ENCODE measurements around the gene TAPT1. TPM values are rescaled to one million over a fixed set of nuclear protein-coding genes. Genes with fewer than 3 reads are reported as not detected.

The TAPT1 gene
- total and polyA plus RNA-seq, 4 donors = 7.0 to 56.8 (median 35.7) TPM

- no peaks in the 10 kb centered on the region for H3K4me1 ChIP-seq (ENCODE audit: control insufficient read depth in 1 of 2, insufficient read depth in 2 of 2, low read length in 2 of 2)
- H3K9me3 ChIP-seq (ENCODE audit: control insufficient read depth, low read length) = peaks cover 2% of the 10 kb centered on the region
- WGBS, 2 donors = 95 to 99% methylated on average over 1 of the region's 1 CpG
- no peaks in the 10 kb centered on the region for H3K36me3 ChIP-seq (ENCODE audit: control insufficient read depth in 1 of 2, insufficient read depth in 2 of 2, low read length in 1 of 2)
- no peak for ATAC-seq (ENCODE audit: low FRiP score)
- no peaks in the 10 kb centered on the region for H3K27me3 ChIP-seq (ENCODE audit: control insufficient read depth in 1 of 2, insufficient read depth in 2 of 2, low read length in 1 of 2)
- intact Hi-C loops (cut with DNase I) = no loop called here
- H3K27ac ChIP-seq (ENCODE audit: low read depth in 1 of 2, low read length in 2 of 2) = no peak overlapping the region
- no peak overlapping the region for H3K4me3 ChIP-seq (ENCODE audit: low read length in 2 of 2)
- DNase-seq = no peak
Measured at GRCh38 chr4:16133406-16133805, 92.9 kb downstream of the TAPT1 start.

- ATAC-seq (ENCODE audit: low FRiP score) (no peak), DNase-seq (no peak)
- Histone ChIP-seq H3K27ac (ENCODE audit: low read depth in 1 of 2, low read length in 2 of 2) (no peak overlapping the region), H3K4me3 (ENCODE audit: low read length in 2 of 2) (no peak overlapping the region), H3K27me3 (ENCODE audit: control insufficient read depth in 1 of 2, insufficient read depth in 2 of 2, low read length in 1 of 2) (no peaks in the 10 kb centered on the region), H3K36me3 (ENCODE audit: control insufficient read depth in 1 of 2, insufficient read depth in 2 of 2, low read length in 1 of 2) (no peaks in the 10 kb centered on the region), H3K9me3 (ENCODE audit: control insufficient read depth, low read length) (peaks cover 2% of the 10 kb centered on the region), H3K4me1 (ENCODE audit: control insufficient read depth in 1 of 2, insufficient read depth in 2 of 2, low read length in 2 of 2) (no peaks in the 10 kb centered on the region)
- intact Hi-C loops (cut with DNase I) = no loop called here
- WGBS, 2 donors = 99 to 100% methylated on average over 1 of the region's 1 CpG
Measured at GRCh38 chr4:16131293-16131692, 95.0 kb downstream of the TAPT1 start.

GRCh38 chr4:16129336-16129735 is 96.9 kb downstream of the TAPT1 start:
- Histone ChIP-seq H3K36me3 (ENCODE audit: control insufficient read depth in 1 of 2, insufficient read depth in 2 of 2, low read length in 1 of 2) (no peaks in the 10 kb centered on the region), H3K4me1 (ENCODE audit: control insufficient read depth in 1 of 2, insufficient read depth in 2 of 2, low read length in 2 of 2) (no peaks in the 10 kb centered on the region), H3K4me3 (ENCODE audit: low read length in 2 of 2) (no peak overlapping the region), H3K9me3 (ENCODE audit: control insufficient read depth, low read length) (no peaks in the 10 kb centered on the region), H3K27me3 (ENCODE audit: control insufficient read depth in 1 of 2, insufficient read depth in 2 of 2, low read length in 1 of 2) (no peaks in the 10 kb centered on the region), H3K27ac (ENCODE audit: low read depth in 1 of 2, low read length in 2 of 2) (no peak overlapping the region)
- 69 to 73% methylated on average over 1 of the region's 1 CpG for WGBS, 2 donors
- ATAC-seq (ENCODE audit: low FRiP score) (no peak), DNase-seq (no peak)
- intact Hi-C loops (cut with DNase I) = no loop called here

GRCh38 chr4:16126714-16127113 is 99.6 kb downstream of the TAPT1 start:
- Histone ChIP-seq H3K4me1 (ENCODE audit: control insufficient read depth in 1 of 2, insufficient read depth in 2 of 2, low read length in 2 of 2) (peaks cover 0 to 9% of the 10 kb centered on the region in 2 donors), H3K4me3 (ENCODE audit: low read length in 2 of 2) (no peak overlapping the region), H3K27me3 (ENCODE audit: control insufficient read depth in 1 of 2, insufficient read depth in 2 of 2, low read length in 1 of 2) (no peaks in the 10 kb centered on the region), H3K36me3 (ENCODE audit: control insufficient read depth in 1 of 2, insufficient read depth in 2 of 2, low read length in 1 of 2) (no peaks in the 10 kb centered on the region), H3K9me3 (ENCODE audit: control insufficient read depth, low read length) (no peaks in the 10 kb centered on the region), H3K27ac (ENCODE audit: low read depth in 1 of 2, low read length in 2 of 2) (no peak overlapping the region)
- intact Hi-C loops (cut with DNase I) = no loop called here
- DNase-seq = no peak
- no peak for ATAC-seq (ENCODE audit: low FRiP score)
- WGBS, 2 donors = 95 to 96% methylated on average over 1 of the region's 1 CpG

GRCh38 chr4:16125571-16126445 is 100.5 kb downstream of the TAPT1 start:
- 57 to 62% methylated on average over 8 of the region's 8 CpGs for WGBS, 2 donors
- H3K36me3 ChIP-seq (ENCODE audit: control insufficient read depth in 1 of 2, insufficient read depth in 2 of 2, low read length in 1 of 2) = no peaks in the 10 kb centered on the region
- H3K4me3 ChIP-seq (ENCODE audit: low read length in 2 of 2) = no peak overlapping the region
- H3K27ac ChIP-seq (ENCODE audit: low read depth in 1 of 2, low read length in 2 of 2) = no peak overlapping the region
- DNase-seq (no peak), ATAC-seq (ENCODE audit: low FRiP score) (no peak)
- no peaks in the 10 kb centered on the region for H3K9me3 ChIP-seq (ENCODE audit: control insufficient read depth, low read length)
- H3K27me3 ChIP-seq (ENCODE audit: control insufficient read depth in 1 of 2, insufficient read depth in 2 of 2, low read length in 1 of 2) = no peaks in the 10 kb centered on the region
- H3K4me1 ChIP-seq (ENCODE audit: control insufficient read depth in 1 of 2, insufficient read depth in 2 of 2, low read length in 2 of 2) = peaks cover 0 to 10% of the 10 kb centered on the region in 2 donors
- intact Hi-C loops (cut with DNase I) = no loop called here

GRCh38 chr4:16124232-16124631 is 102.0 kb downstream of the TAPT1 start:
- H3K27ac ChIP-seq (ENCODE audit: low read depth in 1 of 2, low read length in 2 of 2) = no peak overlapping the region
- intact Hi-C loops (cut with DNase I) = loop anchor here in 1 of 2 donors (5.0 kb wide), 1 partner anchor 42 kb away; the partner anchor contains the start of gene PROM1
- ATAC-seq (ENCODE audit: low FRiP score) (no peak), DNase-seq (no peak)
- 84 to 92% methylated on average over 4 of the region's 4 CpGs for WGBS, 2 donors
- H3K27me3 ChIP-seq (ENCODE audit: control insufficient read depth in 1 of 2, insufficient read depth in 2 of 2, low read length in 1 of 2) = no peaks in the 10 kb centered on the region
- H3K4me3 ChIP-seq (ENCODE audit: low read length in 2 of 2) = no peak overlapping the region
- no peaks in the 10 kb centered on the region for H3K36me3 ChIP-seq (ENCODE audit: control insufficient read depth in 1 of 2, insufficient read depth in 2 of 2, low read length in 1 of 2)
- H3K9me3 ChIP-seq (ENCODE audit: control insufficient read depth, low read length) = no peaks in the 10 kb centered on the region
- H3K4me1 ChIP-seq (ENCODE audit: control insufficient read depth in 1 of 2, insufficient read depth in 2 of 2, low read length in 2 of 2) = peaks cover 0 to 10% of the 10 kb centered on the region in 2 donors

- peaks cover 0 to 10% of the 10 kb centered on the region in 2 donors for H3K4me1 ChIP-seq (ENCODE audit: control insufficient read depth in 1 of 2, insufficient read depth in 2 of 2, low read length in 2 of 2)
- WGBS, 2 donors = 85 to 86% methylated on average over 7 of the region's 7 CpGs
- intact Hi-C loops (cut with DNase I) = loop anchor here in 1 of 2 donors (5.0 kb wide), 1 partner anchor 41 kb away; the partner anchor contains the start of gene PROM1
- H3K36me3 ChIP-seq (ENCODE audit: control insufficient read depth in 1 of 2, insufficient read depth in 2 of 2, low read length in 1 of 2) = no peaks in the 10 kb centered on the region
- H3K4me3 ChIP-seq (ENCODE audit: low read length in 2 of 2) = no peak overlapping the region
- H3K9me3 ChIP-seq (ENCODE audit: control insufficient read depth, low read length) = no peaks in the 10 kb centered on the region
- no peaks in the 10 kb centered on the region for H3K27me3 ChIP-seq (ENCODE audit: control insufficient read depth in 1 of 2, insufficient read depth in 2 of 2, low read length in 1 of 2)
- H3K27ac ChIP-seq (ENCODE audit: low read depth in 1 of 2, low read length in 2 of 2) = no peak overlapping the region
- DNase-seq (no peak), ATAC-seq (ENCODE audit: low FRiP score) (no peak)
Measured at GRCh38 chr4:16123356-16124084, 102.8 kb downstream of the TAPT1 start.

- Histone ChIP-seq H3K27me3 (ENCODE audit: control insufficient read depth in 1 of 2, insufficient read depth in 2 of 2, low read length in 1 of 2) (no peaks in the 10 kb centered on the region), H3K4me3 (ENCODE audit: low read length in 2 of 2) (no peak overlapping the region), H3K27ac (ENCODE audit: low read depth in 1 of 2, low read length in 2 of 2) (no peak overlapping the region), H3K36me3 (ENCODE audit: control insufficient read depth in 1 of 2, insufficient read depth in 2 of 2, low read length in 1 of 2) (no peaks in the 10 kb centered on the region), H3K4me1 (ENCODE audit: control insufficient read depth in 1 of 2, insufficient read depth in 2 of 2, low read length in 2 of 2) (peaks cover 0 to 10% of the 10 kb centered on the region in 2 donors), H3K9me3 (ENCODE audit: control insufficient read depth, low read length) (no peaks in the 10 kb centered on the region)
- ATAC-seq (ENCODE audit: low FRiP score) (no peak), DNase-seq (no peak)
- 89 to 93% methylated on average over 5 of the region's 5 CpGs for WGBS, 2 donors
- intact Hi-C loops (cut with DNase I) = loop anchor here in 1 of 2 donors (5.0 kb wide), 1 partner anchor 40 kb away; the partner anchor contains the start of gene PROM1
Measured at GRCh38 chr4:16122784-16123183, 103.5 kb downstream of the TAPT1 start.

Measured in aorta (tissue), 5 donors.